Measurements from ENCODE around the gene CPXM1.

GRCh38 chr20:2812189-2812588 lies 11.8 kb upstream of the CPXM1 start:
- TF ChIP-seq CTCF (IDR thresholded peaks at IDR 0.05) (no peak), POLR2A (IDR thresholded peaks at IDR 0.05) (no peak)
